H1 (cell line): ENCODE measurements around the gene KRT7. TPM values are rescaled to one million over a fixed set of nuclear protein-coding genes. Genes with fewer than 3 reads are reported as not detected.

Source experiments
- CTCF ChIA-PET: fragments of 300-600 bp; sonication (Branson Sonifier 250); formaldehyde crosslinking; loops from one replicate; lab custom pipeline; 2021; ENCODE audit not compliant: partially characterized antibody; lab: Charles Lee
- POLR2A ChIA-PET: fragments of 300-600 bp; sonication (Branson Sonifier 250); formaldehyde crosslinking; loops from one replicate; lab custom pipeline; 2021; ENCODE audit warnings: inconsistent platforms; ENCODE audit not compliant: partially characterized antibody; lab: Charles Lee
- DNase-seq, 2 experiments: peaks; one replicate each; pipeline versions ENCODE4 v3.0.0 to v3.0.0-alpha.2; 2010 to 2022; ENCODE audit warnings: low spot score in 2 of 2, low read depth in 1 of 2, mixed read lengths in 1 of 2
- FAIRE-seq: peaks from 2 replicates; lab custom pipeline; 2011; peaks lifted over from hg19 to GRCh38; lab: Jason Lieb, UNC
- H2AFZ ChIP-seq: 2 replicates; pipeline ENCODE4 v1.8.1; 2012; ENCODE audit warnings: low read length, inconsistent platforms
- H2AK5ac ChIP-seq: 2 replicates; pipeline ENCODE4 v1.6.1; 2013; ENCODE audit warnings: low read depth, low read length
- H2BK120ac ChIP-seq: replicated peaks from 2 replicates; pipeline ENCODE3; 2013; ENCODE audit warnings: low read depth, low read length, inconsistent platforms
- H2BK12ac ChIP-seq: 2 replicates; pipeline ENCODE4 v1.6.1; 2013; ENCODE audit warnings: low read depth, low read length
- H2BK15ac ChIP-seq: 2 replicates; pipeline ENCODE4 v1.6.1; 2013; ENCODE audit warnings: low read length
- H2BK20ac ChIP-seq: 2 replicates; pipeline ENCODE4 v1.6.1; 2013; ENCODE audit warnings: low read length
- H2BK5ac ChIP-seq: 2 replicates; pipeline ENCODE4 v1.6.1; 2013; ENCODE audit warnings: low read depth, low read length
- H3K14ac ChIP-seq: 2 replicates; pipeline ENCODE4 v1.6.1; 2013; ENCODE audit warnings: inconsistent platforms; ENCODE audit not compliant: insufficient read length
- H3K18ac ChIP-seq: 2 replicates; pipeline ENCODE4 v1.6.1; 2013; ENCODE audit warnings: low read length; ENCODE audit errors: extremely low read depth
- H3K23ac ChIP-seq: 2 replicates; pipeline ENCODE4 v1.6.1; 2013; ENCODE audit warnings: inconsistent platforms; ENCODE audit not compliant: insufficient read length
- H3K23me2 ChIP-seq: 2 replicates; pipeline ENCODE4 v1.6.1; 2013; ENCODE audit warnings: low read depth, low read length
- H3K27ac ChIP-seq: 2 replicates; pipeline ENCODE4 v1.6.1; 2011; ENCODE audit warnings: low read depth, low read length, inconsistent platforms
- H3K27me3 ChIP-seq, 4 experiments: replicated peaks in 1 of 4; 1 replicate in 1 of 4; 2 replicates in 3 of 4; pipeline versions ENCODE4 v1.6.1 to v1.8.1; 2011 to 2013; ENCODE audit warnings: low read length in 3 of 4, mild to moderate bottlenecking in 3 of 4, inconsistent platforms in 2 of 4, mixed read lengths in 2 of 4, moderate library complexity in 1 of 4; ENCODE audit not compliant: control insufficient read depth in 3 of 4, insufficient read depth in 3 of 4; ENCODE audit errors: extremely low read depth in 1 of 4
- H3K36me3 ChIP-seq, 4 experiments: 2 replicates each; pipeline versions ENCODE4 v1.6.1 to v1.8.1; 2011 to 2013; ENCODE audit warnings: mild to moderate bottlenecking in 4 of 4, low read length in 3 of 4, moderate library complexity in 2 of 4, control low read depth in 1 of 4, inconsistent platforms in 1 of 4; ENCODE audit not compliant: insufficient read depth in 4 of 4, control insufficient read depth in 2 of 4
- H3K4ac ChIP-seq: replicated peaks from 2 replicates; pipeline ENCODE3; 2013; ENCODE audit warnings: low read length, low read depth, mixed read lengths, inconsistent platforms; ENCODE audit not compliant: insufficient read length
- H3K4me1 ChIP-seq, 4 experiments: replicated peaks in 1 of 4; 1 replicate in 1 of 4; 2 replicates in 3 of 4; pipeline versions ENCODE4 v1.6.1 to v1.8.1; 2011 to 2013; ENCODE audit warnings: low read length in 3 of 4, inconsistent platforms in 2 of 4, mixed read lengths in 1 of 4; ENCODE audit not compliant: insufficient read depth in 4 of 4, control insufficient read depth in 3 of 4
- H3K4me2 ChIP-seq, 2 experiments: 2 replicates each; pipeline versions ENCODE4 v1.6.1 to v1.8.1; 2011 to 2013; ENCODE audit warnings: low read depth in 2 of 2, low read length in 2 of 2, control low read depth in 1 of 2, inconsistent platforms in 1 of 2, mild to moderate bottlenecking in 1 of 2; ENCODE audit not compliant: insufficient read depth in 1 of 2
- H3K4me3 ChIP-seq, 4 experiments: fragments of 200-600, 300-600 bp in 1 of 4; sonication (generic), shearing (Covaris generic), sonication (Bioruptor Twin) in 1 of 4; 2 replicates each; pipeline versions ENCODE4 v1.5.1 to v1.8.1; 2011 to 2016; ENCODE audit warnings: low read length in 4 of 4, low read depth in 3 of 4, control low read depth in 2 of 4, inconsistent platforms in 2 of 4, mild to moderate bottlenecking in 2 of 4, mixed read lengths in 1 of 4, moderate library complexity in 1 of 4; ENCODE audit not compliant: insufficient read depth in 2 of 4; ENCODE audit errors: extremely low read depth in 1 of 4
- H3K56ac ChIP-seq: replicated peaks from 2 replicates; pipeline ENCODE3; 2013; ENCODE audit warnings: low read depth, mild to moderate bottlenecking, mixed read lengths, low read length, inconsistent platforms; ENCODE audit not compliant: insufficient read length
- H3K79me1 ChIP-seq: 2 replicates; pipeline ENCODE4 v1.6.1; 2013; ENCODE audit warnings: low read depth, low read length, control low read depth
- H3K79me2 ChIP-seq, 2 experiments: 2 replicates each; pipeline versions ENCODE4 v1.6.1 to v1.8.1; 2012 to 2013; ENCODE audit warnings: low read length in 2 of 2, mild to moderate bottlenecking in 2 of 2, inconsistent platforms in 1 of 2; ENCODE audit not compliant: insufficient read depth in 2 of 2, control insufficient read depth in 1 of 2
- H3K9ac ChIP-seq, 4 experiments: replicated peaks in 1 of 4; 1 replicate in 1 of 4; 2 replicates in 3 of 4; pipeline versions ENCODE4 v1.6.1 to v1.8.1; 2011 to 2013; ENCODE audit warnings: low read depth in 3 of 4, low read length in 3 of 4, control low read depth in 2 of 4, mild to moderate bottlenecking in 2 of 4, moderate library complexity in 2 of 4, inconsistent platforms in 1 of 4; ENCODE audit errors: extremely low read depth in 1 of 4
- H3K9me3 ChIP-seq, 2 experiments: 2 replicates each; pipeline versions ENCODE4 v1.6.1 to v1.8.1; 2012 to 2013; ENCODE audit warnings: mild to moderate bottlenecking in 2 of 2, moderate library complexity in 2 of 2, control low read depth in 1 of 2, inconsistent platforms in 1 of 2, low read depth in 1 of 2, low read length in 1 of 2, mixed read lengths in 1 of 2; ENCODE audit not compliant: insufficient read depth in 2 of 2
- H4K20me1 ChIP-seq, 2 experiments: replicated peaks in 1 of 2; 2 replicates each; pipeline versions ENCODE3 to v1.8.1; 2011 to 2013; ENCODE audit warnings: inconsistent platforms in 2 of 2, low read length in 2 of 2, mild to moderate bottlenecking in 1 of 2; ENCODE audit not compliant: insufficient read depth in 2 of 2, control insufficient read depth in 1 of 2
- H4K5ac ChIP-seq: 2 replicates; pipeline ENCODE4 v1.6.1; 2013; ENCODE audit warnings: low read length, low read depth, mixed read lengths, inconsistent platforms; ENCODE audit not compliant: insufficient read length
- H4K8ac ChIP-seq: 2 replicates; pipeline ENCODE4 v1.8.0; 2013; ENCODE audit warnings: mild to moderate bottlenecking, moderate library complexity, low read length, inconsistent platforms; ENCODE audit not compliant: insufficient read depth; ENCODE audit errors: extremely low read depth
- H4K91ac ChIP-seq: replicated peaks from 2 replicates; pipeline ENCODE3; 2013; ENCODE audit warnings: low read length, mixed read lengths, inconsistent platforms; ENCODE audit not compliant: insufficient read length
- ATF2 ChIP-seq: IDR thresholded peaks from 2 replicates; pipeline ENCODE4 v1.6.1; 2012; ENCODE audit warnings: low read length, inconsistent platforms
- CEBPB ChIP-seq: IDR thresholded peaks from 2 replicates; pipeline ENCODE4 v1.6.1; 2012; ENCODE audit warnings: low read depth, low read length
- CHD1 ChIP-seq: IDR thresholded peaks from 2 replicates; pipeline ENCODE4 v1.6.1; 2012; ENCODE audit warnings: low read depth, low read length, improper control_type of control experiment
- CTBP2 ChIP-seq: IDR thresholded peaks from 2 replicates; pipeline ENCODE4 v1.7.0; 2011; ENCODE audit warnings: borderline replicate concordance, mild to moderate bottlenecking, moderate library complexity, mixed read lengths, low read length; ENCODE audit not compliant: insufficient read depth, insufficient read length
- E2F6 ChIP-seq: IDR thresholded peaks from 2 replicates; pipeline ENCODE4 v1.6.1; 2012; ENCODE audit warnings: inconsistent platforms
- GABPA ChIP-seq: IDR thresholded peaks from 2 replicates; pipeline ENCODE4 v1.6.1; 2011; ENCODE audit warnings: mild to moderate bottlenecking, low read length, moderate library complexity, borderline replicate concordance; ENCODE audit not compliant: insufficient read depth
- RBBP5 ChIP-seq: IDR thresholded peaks from 2 replicates; pipeline ENCODE4 v1.7.1; 2012; ENCODE audit warnings: low read depth, mild to moderate bottlenecking, inconsistent platforms, low read length, moderate library complexity, borderline replicate concordance
- SIX5 ChIP-seq: IDR thresholded peaks from 2 replicates; pipeline ENCODE4 v1.6.1; 2011; ENCODE audit warnings: mild to moderate bottlenecking, low read depth, low read length
- TCF12 ChIP-seq: IDR thresholded peaks from 2 replicates; pipeline ENCODE4 v1.6.1; 2011; ENCODE audit warnings: low read depth, mild to moderate bottlenecking, low read length
- WGBS, 2 experiments: shearing (Covaris generic) in 1 of 2; methylation state at CpG; one replicate each; pipeline versions ENCODE4 v1.1.6 to v1.1.7; 2013 to 2015; ENCODE audit warnings: low lambda C conversion rate in 2 of 2, mixed read lengths in 2 of 2, inconsistent platforms in 1 of 2, low coverage in 1 of 2, missing lambda C conversion rate in 1 of 2; ENCODE audit not compliant: insufficient replicate concordance in 2 of 2, insufficient coverage in 1 of 2, insufficient read length in 1 of 2; ENCODE audit errors: extremely low coverage in 1 of 2, missing lambda C conversion rate in 1 of 2; 5-methylcytosine and 5-hydroxymethylcytosine counted together
- polyA plus RNA-seq, 7 experiments: library from polyadenylated mRNA; depleted of rRNA in 3 of 7; stranded (reverse) in 5 of 7; unstranded in 2 of 7; fragments of >200 nt in 5 of 7; fragments of 200-250 nt in 2 of 7; gene quantifications; 1 replicate in 5 of 7; 2 replicates in 1 of 7; 4 replicates in 1 of 7; pipeline versions ENCODE4 v1.2.1 to v1.2.3, GENCODE V29; 2011 to 2013; ENCODE audit warnings: missing spikeins in 2 of 7, mixed read lengths in 2 of 7
- total RNA-seq: library from RNA; stranded (reverse); fragmentation: NEBNext Ultra II Directional; extraction: Animal tissue kit (Norgen Biotek cat#: 25700); gene quantifications from 2 replicates; pipeline ENCODE4 v1.2.1, GENCODE V29; 2021

The KRT7 gene
- total and polyA plus RNA-seq, 2 of the 8 experiments (the other 6 are each of a cell fraction or from before 2014, with no cell fraction given), result 13.2 to 19.0 TPM

GRCh38 chr12:52203079-52203921, 29.7 kb upstream of the KRT7 start:
- DNase-seq (no peak), FAIRE-seq (no peak)
- peak overlapping the region; percentile 57 for H2BK5ac ChIP-seq
- 0 out of 2 replicates have a peak overlapping the region, but pooled peaks have one; percentile 0 for H3K18ac ChIP-seq
- H3K4me1 ChIP-seq, result peaks cover 0 to 24% (median 6%) of the 10 kb centered on the region in 4 experiments; a peak in 4 of 7 replicates
- H4K8ac ChIP-seq, result peak overlapping the region; percentile 28; the same call in 1 of the 2 replicates
- H3K79me2 ChIP-seq, result no peaks in the 10 kb centered on the region
- H3K27ac ChIP-seq, result no peak overlapping the region
- no peak overlapping the region for H3K4me3 ChIP-seq
- H3K4ac ChIP-seq, result no peak overlapping the region
- 77% methylated on average over 18 of the region's 19 CpGs; no CpG with 5 or more reads in 1 of the 2 experiments for WGBS, 2 experiments
- H2BK120ac ChIP-seq, result no peak overlapping the region
- H3K56ac ChIP-seq, result no peak overlapping the region
- ChIA-PET POLR2A (interaction anchor here (1.7 to 2.0 kb wide), 2 partner anchors 9 to 13 kb away, joined by 3 to 9 read pairs; no protein-coding TSS in a partner anchor), CTCF (interaction anchor here (1.0 to 1.5 kb wide), 6 partner anchors 29 to 676 kb away, joined by 3 to 4 read pairs (median 4); partner anchors contain the start of gene KRT7)
- H3K4me2 ChIP-seq, result no peak overlapping the region
- H2AFZ ChIP-seq, result no peak overlapping the region
- H3K9me3 ChIP-seq, result no peaks in the 10 kb centered on the region
- no peak overlapping the region for H2BK20ac ChIP-seq
- no peak overlapping the region for H3K23ac ChIP-seq
- H3K14ac ChIP-seq, result no peak overlapping the region
- H3K79me1 ChIP-seq, result no peaks in the 10 kb centered on the region
- H3K23me2 ChIP-seq, result no peaks in the 10 kb centered on the region
- H4K20me1 ChIP-seq, result no peaks in the 10 kb centered on the region
- H4K91ac ChIP-seq, result peak overlapping the region; percentile 63
- peak overlapping the region in 1 of 4 experiments; percentile 57; a peak in 1 of 7 replicates for H3K9ac ChIP-seq
- H2AK5ac ChIP-seq, result peak overlapping the region; percentile 42
- no peak overlapping the region for H4K5ac ChIP-seq
- H3K36me3 ChIP-seq, result no peaks in the 10 kb centered on the region
- H2BK12ac ChIP-seq, result peak overlapping the region; percentile 86
- no peaks in the 10 kb centered on the region for H3K27me3 ChIP-seq
- H2BK15ac ChIP-seq, result peak overlapping the region; percentile 16
- TF ChIP-seq TCF12, result no peak
- no peak for TF ChIP-seq CTBP2
- no peak for TF ChIP-seq CHD1
- TF ChIP-seq SIX5, result no peak
- TF ChIP-seq ATF2, result no peak
- no peak for TF ChIP-seq RBBP5
- no peak for TF ChIP-seq GABPA
- no peak for TF ChIP-seq E2F6
- no peak for TF ChIP-seq CEBPB
